ENCODE data around the gene ZNF90. TPM values are rescaled to one million over a fixed set of nuclear protein-coding genes. Genes with fewer than 3 reads are reported as not detected.

ZNF90 gene
- total RNA-seq, 4 donors from 2014 or later = 0.65 to 6.1 (median 3.9) TPM

DNA sequence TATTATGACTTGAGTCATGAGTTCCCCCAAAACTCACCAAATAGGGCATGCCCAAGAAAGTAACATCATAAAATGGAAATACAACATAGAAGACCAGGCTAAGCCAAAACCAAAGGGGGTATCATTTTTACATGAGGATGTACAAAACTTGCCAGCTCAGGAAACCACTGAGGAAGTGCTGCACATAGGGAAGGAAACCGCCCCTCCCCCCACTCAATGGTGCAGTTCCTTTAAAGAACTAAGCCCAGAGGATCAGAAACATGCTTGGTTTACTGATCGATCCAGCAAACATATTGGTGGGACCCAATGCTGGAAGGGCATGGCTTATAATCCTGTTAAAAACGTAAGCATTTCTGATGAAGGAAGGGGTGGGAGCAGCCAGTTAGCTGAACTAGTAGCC is 85.0 kb downstream of the ZNF90 start:
- H3K27ac ChIP-seq = no peak overlapping the region
- no peaks in the 10 kb centered on the region for H3K9me3 ChIP-seq
- H3K36me3 ChIP-seq = no peaks in the 10 kb centered on the region
- H3K4me1 ChIP-seq = peaks cover 6% of the 10 kb centered on the region
- no peaks in the 10 kb centered on the region for H3K27me3 ChIP-seq
- no peak for DNase-seq (ENCODE audit: low spot score in 2 of 2)
- no peak for TF ChIP-seq POLR2A (IDR thresholded peaks at IDR 0.05)
- TF ChIP-seq, protein P1, sequence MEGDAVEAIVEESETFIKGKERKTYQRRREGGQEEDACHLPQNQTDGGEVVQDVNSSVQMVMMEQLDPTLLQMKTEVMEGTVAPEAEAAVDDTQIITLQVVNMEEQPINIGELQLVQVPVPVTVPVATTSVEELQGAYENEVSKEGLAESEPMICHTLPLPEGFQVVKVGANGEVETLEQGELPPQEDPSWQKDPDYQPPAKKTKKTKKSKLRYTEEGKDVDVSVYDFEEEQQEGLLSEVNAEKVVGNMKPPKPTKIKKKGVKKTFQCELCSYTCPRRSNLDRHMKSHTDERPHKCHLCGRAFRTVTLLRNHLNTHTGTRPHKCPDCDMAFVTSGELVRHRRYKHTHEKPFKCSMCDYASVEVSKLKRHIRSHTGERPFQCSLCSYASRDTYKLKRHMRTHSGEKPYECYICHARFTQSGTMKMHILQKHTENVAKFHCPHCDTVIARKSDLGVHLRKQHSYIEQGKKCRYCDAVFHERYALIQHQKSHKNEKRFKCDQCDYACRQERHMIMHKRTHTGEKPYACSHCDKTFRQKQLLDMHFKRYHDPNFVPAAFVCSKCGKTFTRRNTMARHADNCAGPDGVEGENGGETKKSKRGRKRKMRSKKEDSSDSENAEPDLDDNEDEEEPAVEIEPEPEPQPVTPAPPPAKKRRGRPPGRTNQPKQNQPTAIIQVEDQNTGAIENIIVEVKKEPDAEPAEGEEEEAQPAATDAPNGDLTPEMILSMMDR (IDR thresholded peaks at IDR 0.05) = no peak
- no peak for TF ChIP-seq POLR2AphosphoS5 (IDR thresholded peaks at IDR 0.05)
- TF ChIP-seq EP300 (IDR thresholded peaks at IDR 0.05) = no peak
- H3K4me3 ChIP-seq = no peak overlapping the region
- 79% methylated on average over 3 of the region's 3 CpGs for WGBS

GRCh38 chr19:20164456-20164855 is 86.7 kb downstream of the ZNF90 start:
- Histone ChIP-seq H3K27me3 (no peaks in the 10 kb centered on the region), H3K4me3 (no peak overlapping the region), H3K4me1 (peaks cover 11% of the 10 kb centered on the region), H3K27ac (no peak overlapping the region), H3K9me3 (no peaks in the 10 kb centered on the region), H3K36me3 (no peaks in the 10 kb centered on the region)
- no peak for DNase-seq (ENCODE audit: low spot score in 2 of 2)
- no peak for TF ChIP-seq POLR2A (IDR thresholded peaks at IDR 0.05)
- 93% methylated on average over 1 of the region's 1 CpG for WGBS

- no peaks in the 10 kb centered on the region for H3K9me3 ChIP-seq
- no peaks in the 10 kb centered on the region for H3K27me3 ChIP-seq
- peaks cover 11% of the 10 kb centered on the region for H3K4me1 ChIP-seq
- no peak for TF ChIP-seq EP300 (IDR thresholded peaks at IDR 0.05)
- TF ChIP-seq POLR2AphosphoS5 (IDR thresholded peaks at IDR 0.05) = no peak
- no peak for TF ChIP-seq POLR2A (IDR thresholded peaks at IDR 0.05)
- TF ChIP-seq, protein P1 (IDR thresholded peaks at IDR 0.05) = no peak
- no peaks in the 10 kb centered on the region for H3K36me3 ChIP-seq
- H3K27ac ChIP-seq = no peak overlapping the region
- H3K4me3 ChIP-seq = no peak overlapping the region
- WGBS = 74% methylated on average over 7 of the region's 7 CpGs
- DNase-seq (ENCODE audit: low spot score in 2 of 2) = no peak
Observed at GRCh38 chr19:20165971-20166592, 88.3 kb downstream of the ZNF90 start.

DNA sequence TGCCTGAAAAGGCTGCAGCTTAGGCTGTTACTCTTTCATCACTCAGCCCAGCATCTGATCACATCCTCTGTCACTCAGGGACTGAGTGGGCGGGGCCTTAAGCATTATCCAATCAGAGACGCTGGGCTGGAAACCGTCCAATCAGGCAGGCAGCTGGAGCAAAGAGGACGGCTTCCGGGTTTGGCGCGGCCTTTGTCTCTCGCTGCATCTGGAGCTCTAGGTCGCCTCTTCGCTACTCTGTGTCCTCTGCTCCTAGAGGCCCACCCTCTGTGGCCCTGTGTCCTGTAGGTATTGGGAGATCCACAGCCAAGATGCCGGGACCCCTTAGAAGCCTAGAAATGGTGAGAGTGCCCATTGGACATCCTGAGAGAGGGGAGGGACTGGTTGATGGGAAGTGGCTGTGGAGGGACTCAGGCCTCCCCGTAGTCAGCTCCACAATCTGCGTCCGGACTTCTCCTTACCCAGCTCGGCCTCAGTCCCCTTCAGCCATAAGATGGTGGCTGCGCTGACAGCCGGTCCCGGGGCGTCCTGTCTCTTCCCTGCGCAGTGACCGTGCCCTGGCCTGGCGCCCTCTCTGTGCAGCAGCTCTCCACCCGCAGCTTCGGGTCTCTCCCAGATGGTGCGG is 89.3 kb downstream of the ZNF90 start, which contains the start of gene ZNF486:
TSS of gene ZNF486 (plus strand) at position 195 of the 625 bp plus-strand sequence. CDS start at position 312, 117 bp downstream.
- peak in 1 of 2 donors; percentile 40 for TF ChIP-seq POLR2A (IDR thresholded peaks at IDR 0.05)
- TF ChIP-seq, protein P1 (IDR thresholded peaks at IDR 0.05) = no peak
- no peak for TF ChIP-seq EP300 (IDR thresholded peaks at IDR 0.05)
- no peak for TF ChIP-seq POLR2AphosphoS5 (IDR thresholded peaks at IDR 0.05)
- Histone ChIP-seq H3K4me1 (peaks cover 11% of the 10 kb centered on the region), H3K27ac (peak within 1 kb of the TSS; percentile 77), H3K27me3 (no peaks in the 10 kb centered on the region), H3K36me3 (peaks cover 9% of the 10 kb centered on the region), H3K9me3 (no peaks in the 10 kb centered on the region), H3K4me3 (peak within 1 kb of the TSS; percentile 56)
- 0% methylated on average over 19 of the region's 25 CpGs for WGBS
- peak; percentile 98 to 99 for DNase-seq (ENCODE audit: low spot score in 2 of 2)

GRCh38 chr19:20167651-20168122 is 89.9 kb downstream of the ZNF90 start:
- TF ChIP-seq, protein P1 (IDR thresholded peaks at IDR 0.05) = no peak
- peaks cover 10% of the 10 kb centered on the region for H3K36me3 ChIP-seq
- H3K4me1 ChIP-seq = peaks cover 11% of the 10 kb centered on the region
- 12% methylated on average over 22 of the region's 22 CpGs for WGBS
- DNase-seq (ENCODE audit: low spot score in 2 of 2) = no peak
- H3K4me3 ChIP-seq = peak overlapping the region; percentile 56
- H3K9me3 ChIP-seq = no peaks in the 10 kb centered on the region
- H3K27me3 ChIP-seq = no peaks in the 10 kb centered on the region
- peak overlapping the region; percentile 77 for H3K27ac ChIP-seq

Other genes with a start within 250 kb of the ZNF90 start
- 10 to 100 TPM in 2 of 4 donors, 1 to 10 TPM in 2; 5.0 to 16.7 (median 8.8) TPM for gene ZNF253, start 212.1 kb upstream of the ZNF90 start, total RNA-seq
- gene ZNF93, start 177.1 kb upstream of the ZNF90 start, total RNA-seq = 10 to 100 TPM in 1 of 4 donors, 1 to 10 TPM in 3; 6.0 to 12.5 (median 7.2) TPM
- gene ZNF682, start 38.5 kb upstream of the ZNF90 start, total RNA-seq = 10 to 100 TPM in 1 of 4 donors, 1 to 10 TPM in 3; 3.1 to 11.6 (median 6.4) TPM
- 1 to 10 TPM; 4.2 to 8.9 (median 5.7) TPM for gene ZNF486, start 89.2 kb downstream of the ZNF90 start, total RNA-seq